ENCODE results near the gene ATP1A3. TPM values are rescaled to one million over a fixed set of nuclear protein-coding genes. Genes with fewer than 3 reads are reported as not detected.
A peak's percentile ranks its signal among the peaks of the same experiment; 100 is the strongest.
"Not testable (repeated sequence)": the region's sequence is repeated elsewhere in the genome, so short reads cannot be mapped to it uniquely, and the experiment has no call there.

Gene ATP1A3
- total RNA-seq, 4 donors from 2014 or later = 0.19 to 0.42 TPM; not detected in 2

DNA sequence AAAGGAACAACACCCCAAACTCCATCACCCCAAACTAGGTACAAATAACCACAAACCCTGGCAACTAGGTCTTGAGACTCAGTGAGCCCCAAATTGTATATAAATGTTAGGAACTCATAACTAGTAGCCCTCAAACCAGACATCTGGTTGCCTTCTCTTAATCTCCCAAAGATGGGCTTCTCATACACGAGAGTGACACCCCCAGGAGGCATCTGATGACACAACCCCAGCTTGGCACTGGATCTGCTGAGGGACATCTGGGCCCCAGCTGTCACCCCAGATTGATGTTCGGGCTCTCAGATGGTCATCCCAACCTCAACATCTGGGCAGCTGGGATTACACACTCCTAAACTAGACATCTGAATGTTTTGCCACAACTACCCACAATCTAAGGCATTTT is 49.7 kb downstream of the ATP1A3 start:
- intact Hi-C loops (cut with DNase I) = no loop called here
- no peaks in the 10 kb centered on the region for H3K9me3 ChIP-seq
- TF ChIP-seq POLR2A (IDR thresholded peaks at IDR 0.05) = no peak
- TF ChIP-seq, protein P1, sequence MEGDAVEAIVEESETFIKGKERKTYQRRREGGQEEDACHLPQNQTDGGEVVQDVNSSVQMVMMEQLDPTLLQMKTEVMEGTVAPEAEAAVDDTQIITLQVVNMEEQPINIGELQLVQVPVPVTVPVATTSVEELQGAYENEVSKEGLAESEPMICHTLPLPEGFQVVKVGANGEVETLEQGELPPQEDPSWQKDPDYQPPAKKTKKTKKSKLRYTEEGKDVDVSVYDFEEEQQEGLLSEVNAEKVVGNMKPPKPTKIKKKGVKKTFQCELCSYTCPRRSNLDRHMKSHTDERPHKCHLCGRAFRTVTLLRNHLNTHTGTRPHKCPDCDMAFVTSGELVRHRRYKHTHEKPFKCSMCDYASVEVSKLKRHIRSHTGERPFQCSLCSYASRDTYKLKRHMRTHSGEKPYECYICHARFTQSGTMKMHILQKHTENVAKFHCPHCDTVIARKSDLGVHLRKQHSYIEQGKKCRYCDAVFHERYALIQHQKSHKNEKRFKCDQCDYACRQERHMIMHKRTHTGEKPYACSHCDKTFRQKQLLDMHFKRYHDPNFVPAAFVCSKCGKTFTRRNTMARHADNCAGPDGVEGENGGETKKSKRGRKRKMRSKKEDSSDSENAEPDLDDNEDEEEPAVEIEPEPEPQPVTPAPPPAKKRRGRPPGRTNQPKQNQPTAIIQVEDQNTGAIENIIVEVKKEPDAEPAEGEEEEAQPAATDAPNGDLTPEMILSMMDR (IDR thresholded peaks at IDR 0.05) = no peak
- no peak overlapping the region for H3K27ac ChIP-seq
- WGBS, 2 donors = 20 to 64% methylated on average over 1 to 2 of the region's 2 CpGs
- H3K4me1 ChIP-seq = peaks cover 7 to 22% (median 11%) of the 10 kb centered on the region in 3 donors
- H3K36me3 ChIP-seq = no peaks in the 10 kb centered on the region
- no peak for DNase-seq
- no peak overlapping the region for H3K4me3 ChIP-seq
- peaks cover 6 to 44% (median 13%) of the 10 kb centered on the region in 4 donors for H3K27me3 ChIP-seq

DNA sequence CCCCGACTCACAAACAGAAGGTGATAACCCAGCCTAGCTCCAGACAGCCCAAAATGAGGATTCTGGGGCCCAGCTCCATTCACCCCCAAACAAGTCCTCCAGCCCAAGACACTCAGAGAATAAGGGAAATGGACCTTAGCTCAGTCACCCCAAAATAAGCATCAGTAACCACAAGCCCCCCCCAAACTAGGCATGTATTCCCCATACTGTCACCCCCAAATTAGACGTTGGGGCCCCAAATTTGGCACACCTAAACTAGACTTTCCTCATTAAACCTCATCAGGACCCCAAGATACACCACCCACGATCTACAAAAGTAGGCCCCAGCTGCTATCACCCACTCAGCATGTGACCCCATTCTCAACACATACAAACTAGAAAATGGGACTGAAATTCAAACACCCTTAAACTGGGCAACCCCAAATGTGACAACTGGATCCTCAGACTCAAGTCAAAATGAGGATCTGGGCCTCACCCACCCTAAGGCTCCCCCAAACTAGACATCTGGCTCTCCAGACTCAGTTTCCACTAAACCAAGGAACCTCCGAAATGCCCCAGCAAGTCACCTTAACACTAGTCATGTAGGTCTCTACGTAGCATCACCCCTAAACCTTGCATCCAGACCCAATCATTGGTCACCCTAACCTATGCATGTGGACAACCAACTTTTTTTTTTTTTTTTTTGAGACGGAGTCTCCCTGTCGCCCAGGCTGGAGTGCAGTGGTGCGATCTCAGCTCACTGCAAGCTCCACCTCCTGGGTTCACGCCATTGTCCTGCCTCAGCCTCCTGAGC is 52.4 kb downstream of the ATP1A3 start:
- no peak overlapping the region for H3K27ac ChIP-seq
- 80 to 96% methylated on average over 5 to 8 of the region's 9 CpGs for WGBS, 2 donors
- intact Hi-C loops (cut with DNase I) = no loop called here

DNA sequence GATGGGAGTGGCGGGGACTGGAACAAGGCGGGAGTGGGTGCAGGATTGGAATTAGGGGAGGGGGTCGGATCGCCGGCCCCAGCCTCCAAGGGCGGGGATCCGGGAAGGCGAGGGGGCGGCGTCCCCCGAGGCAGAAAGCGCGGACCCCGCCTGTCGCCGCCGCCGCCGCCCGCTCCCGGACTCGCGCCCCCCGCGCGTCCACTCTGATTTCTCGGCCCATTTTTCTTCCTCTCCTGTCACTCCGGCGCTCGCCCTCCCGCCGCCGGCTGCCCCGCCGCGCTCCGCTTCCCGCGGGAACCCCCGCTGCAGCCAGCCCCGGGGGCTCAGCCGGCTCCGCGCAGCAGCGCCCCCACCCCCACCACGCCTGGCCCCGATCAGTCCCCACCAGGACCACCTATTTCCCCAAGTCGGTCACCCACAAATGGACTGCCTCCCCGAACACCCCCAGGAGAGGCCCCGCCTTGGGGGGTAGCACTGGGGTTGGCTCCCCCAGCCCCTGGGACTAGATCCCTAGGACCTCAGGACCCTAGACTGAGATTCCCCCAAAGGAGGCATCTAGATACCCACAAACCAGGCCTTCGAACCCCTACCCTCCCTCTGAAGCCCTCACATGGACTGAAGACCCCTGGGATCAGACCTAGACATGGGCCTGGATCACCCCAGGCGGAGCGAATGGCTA is 53.2 kb downstream of the ATP1A3 start:
- no peak for TF ChIP-seq POLR2A (IDR thresholded peaks at IDR 0.05)
- TF ChIP-seq, protein P1 (IDR thresholded peaks at IDR 0.05) = no peak
- H3K36me3 ChIP-seq = no peaks in the 10 kb centered on the region
- H3K27ac ChIP-seq = peak overlapping the region in 1 of 4 donors; percentile 39
- peaks cover 6 to 78% (median 13%) of the 10 kb centered on the region in 4 donors for H3K27me3 ChIP-seq
- H3K9me3 ChIP-seq = no peaks in the 10 kb centered on the region
- no peak for DNase-seq
- H3K4me3 ChIP-seq = peak overlapping the region; percentile 20 to 66 (median 44)
- intact Hi-C loops (cut with DNase I) = no loop called here
- H3K4me1 ChIP-seq = peaks cover 7 to 26% (median 14%) of the 10 kb centered on the region in 3 donors
- 1 to 2% methylated on average over 16 to 30 of the region's 53 CpGs for WGBS, 2 donors

More for the DNA sequence above, 52.4 kb downstream of the ATP1A3 start:
- H3K4me1 ChIP-seq = peaks cover 7 to 24% (median 11%) of the 10 kb centered on the region in 3 donors
- H3K4me3 ChIP-seq = no peak overlapping the region
- no peak for DNase-seq
- H3K36me3 ChIP-seq = no peaks in the 10 kb centered on the region
- no peaks in the 10 kb centered on the region for H3K9me3 ChIP-seq
- TF ChIP-seq, protein P1 (IDR thresholded peaks at IDR 0.05) = no peak
- TF ChIP-seq POLR2A (IDR thresholded peaks at IDR 0.05) = no peak
- H3K27me3 ChIP-seq = peaks cover 6 to 71% (median 13%) of the 10 kb centered on the region in 4 donors

DNA sequence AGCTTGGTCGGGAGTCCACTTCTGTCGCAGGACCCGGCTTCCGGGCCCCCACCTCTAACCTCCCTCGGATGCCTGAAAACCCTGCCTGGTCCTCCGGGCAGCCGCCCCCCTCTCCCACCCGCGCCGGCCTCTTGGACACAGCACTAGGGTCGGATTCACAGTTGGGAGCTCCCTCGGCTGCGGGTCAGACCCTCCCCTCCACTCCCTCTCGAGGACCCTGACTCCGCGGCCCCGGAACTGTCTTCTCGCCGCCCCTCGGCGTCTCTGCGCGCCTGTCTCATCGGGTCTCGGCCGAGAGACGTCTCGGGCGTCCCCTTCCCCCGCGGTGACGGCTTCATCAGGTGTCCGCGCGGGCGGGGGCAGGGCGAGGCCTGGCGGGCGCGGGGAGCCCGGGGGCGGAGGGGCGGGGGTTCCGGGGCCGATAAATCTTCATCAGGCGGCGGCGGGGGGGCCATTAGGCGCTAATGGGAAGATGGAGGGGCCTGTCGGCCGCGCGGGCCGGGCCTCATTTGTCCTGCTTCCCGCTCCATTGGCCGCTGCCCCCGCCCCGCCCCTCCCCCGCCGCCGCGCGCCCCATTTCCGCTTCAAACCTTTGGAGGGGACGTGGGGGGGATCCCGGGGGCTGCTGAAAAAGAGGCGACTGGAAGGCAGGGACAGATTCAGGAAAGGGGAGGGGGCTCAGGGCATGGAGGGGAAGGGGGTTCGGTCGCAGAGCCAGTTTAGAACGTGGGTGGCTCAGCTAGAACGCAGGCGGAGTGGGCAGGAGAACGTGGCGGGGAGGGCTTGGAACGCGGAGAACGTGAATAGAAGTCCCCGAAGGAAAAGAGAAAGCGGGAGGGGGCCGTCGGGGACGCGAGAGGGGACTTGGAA is 53.9 kb downstream of the ATP1A3 start:
- Histone ChIP-seq H3K9me3 (no peaks in the 10 kb centered on the region), H3K27ac (peak overlapping the region in 1 of 4 donors; percentile 39), H3K36me3 (no peaks in the 10 kb centered on the region), H3K4me1 (peaks cover 7 to 33% (median 18%) of the 10 kb centered on the region in 3 donors), H3K4me3 (peak overlapping the region; percentile 20 to 66 (median 44)), H3K27me3 (peaks cover 6 to 86% (median 16%) of the 10 kb centered on the region in 4 donors)
- no peak for DNase-seq
- WGBS, 2 donors = 2 to 8% methylated on average over 21 to 23 of the region's 83 CpGs
- TF ChIP-seq POLR2A (IDR thresholded peaks at IDR 0.05) = no peak
- TF ChIP-seq, protein P1 (IDR thresholded peaks at IDR 0.05) = no peak
- intact Hi-C loops (cut with DNase I) = no loop called here

DNA sequence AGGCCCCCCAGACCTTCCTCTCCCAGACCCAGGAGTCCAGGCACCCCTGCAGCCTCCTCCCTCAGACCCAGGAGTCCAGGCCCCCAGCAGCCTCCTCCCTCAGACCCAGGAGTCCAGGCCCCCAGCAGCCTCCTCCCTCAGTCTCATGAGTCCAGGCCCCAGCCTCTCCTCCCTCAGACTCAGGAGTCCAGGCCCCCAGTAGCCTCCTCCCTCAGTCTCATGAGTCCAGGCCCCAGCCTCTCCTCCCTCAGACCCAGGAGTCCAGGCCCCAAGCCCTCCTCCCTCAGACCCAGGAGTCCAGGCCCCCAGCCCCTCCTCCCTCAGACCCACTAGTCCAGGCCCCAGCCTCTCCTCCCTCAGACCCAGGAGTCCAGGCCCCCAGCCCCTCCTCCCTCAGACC is 54.8 kb downstream of the ATP1A3 start:
- H3K36me3 ChIP-seq; H3K27ac ChIP-seq; intact Hi-C loops (cut with DNase I); DNase-seq; H3K4me3 ChIP-seq; H3K9me3 ChIP-seq: not testable (repeated sequence)
- peaks cover 7 to 37% (median 18%) of the 10 kb centered on the region in 3 donors for H3K4me1 ChIP-seq
- H3K27me3 ChIP-seq = peaks cover 6 to 95% (median 17%) of the 10 kb centered on the region in 4 donors
